ENCODE measurements around the gene FSCN2.

The FSCN2 gene

GRCh38 chr17:81518785-81519283, 9.3 kb upstream of the FSCN2 start:
- peak overlapping the region; percentile 88 for H3K27ac ChIP-seq
- TF ChIP-seq ZFX (IDR thresholded peaks at IDR 0.05) (no peak), CTCF (conservative IDR thresholded peaks at IDR 0.05) (no peak)

GRCh38 chr17:81519284-81520020, 8.7 kb upstream of the FSCN2 start:
- TF ChIP-seq ZFX (IDR thresholded peaks at IDR 0.05): peak; percentile 91
- TF ChIP-seq CTCF (conservative IDR thresholded peaks at IDR 0.05): peak; percentile 90
- peak overlapping the region; percentile 88 for H3K27ac ChIP-seq

- H3K27ac ChIP-seq: peak overlapping the region; percentile 88
- TF ChIP-seq CTCF (conservative IDR thresholded peaks at IDR 0.05): no peak
- TF ChIP-seq ZFX (IDR thresholded peaks at IDR 0.05): no peak
These were observed 7.9 kb upstream of the FSCN2 start for GRCh38 chr17:81520021-81520901.

GRCh38 chr17:81522491-81523401, 5.4 kb upstream of the FSCN2 start:
- H3K27ac ChIP-seq: no peak overlapping the region
- TF ChIP-seq ZFX (IDR thresholded peaks at IDR 0.05): no peak
- TF ChIP-seq CTCF (conservative IDR thresholded peaks at IDR 0.05): no peak

- H3K27ac ChIP-seq: no peak overlapping the region
- TF ChIP-seq CTCF (conservative IDR thresholded peaks at IDR 0.05) (no peak), ZFX (IDR thresholded peaks at IDR 0.05) (no peak)
These were observed 4.7 kb upstream of the FSCN2 start for GRCh38 chr17:81523402-81524038.

- no peak for TF ChIP-seq ZFX (IDR thresholded peaks at IDR 0.05)
- no peak for TF ChIP-seq CTCF (conservative IDR thresholded peaks at IDR 0.05)
- no peak overlapping the region for H3K27ac ChIP-seq
These were observed 3.9 kb upstream of the FSCN2 start for GRCh38 chr17:81524039-81524864.
